Stimulated activated CD8-positive, alpha-beta memory T cell treated with anti-CD3 and anti-CD28 coated beads, Interleukin-7, amount 100 ng/mL, for 24 hours (primary cell): ENCODE data around the gene NGF.
"Not testable (repeated sequence)": the region's sequence is repeated elsewhere in the genome, so short reads cannot be mapped to it uniquely, and the experiment has no call there.

ENCODE experiments used
- DNase-seq: peaks from one replicate; pipeline ENCODE4 v3.0.0-alpha.2; 2020; ENCODE audit warnings: low read depth

The NGF gene

GRCh38 chr1:115310581-115311473 lies 27.2 kb downstream of the NGF start:
- DNase-seq: no peak

- DNase-seq: not testable (repeated sequence)
These were observed 28.5 kb downstream of the NGF start for GRCh38 chr1:115309504-115309903.

GRCh38 chr1:115308969-115309368 lies 29.1 kb downstream of the NGF start:
- no peak for DNase-seq

- DNase-seq: no peak
These were observed 30.4 kb downstream of the NGF start for GRCh38 chr1:115307661-115308060.

- DNase-seq: no peak
These were observed 31.9 kb downstream of the NGF start for GRCh38 chr1:115306146-115306545.

GRCh38 chr1:115303364-115303763 lies 34.7 kb downstream of the NGF start:
- no peak for DNase-seq

GRCh38 chr1:115302390-115302961 lies 35.6 kb downstream of the NGF start:
- DNase-seq: no peak

GRCh38 chr1:115301438-115302020 lies 36.5 kb downstream of the NGF start:
- no peak for DNase-seq

- no peak for DNase-seq
These were observed 37.8 kb downstream of the NGF start for GRCh38 chr1:115300087-115300876.

- DNase-seq: no peak
These were observed 38.8 kb downstream of the NGF start for GRCh38 chr1:115299266-115299665.

- DNase-seq: no peak
These were observed 41.1 kb downstream of the NGF start for GRCh38 chr1:115296981-115297380.

GRCh38 chr1:115295904-115296696 lies 41.9 kb downstream of the NGF start:
- no peak for DNase-seq

GRCh38 chr1:115293899-115294298 lies 44.1 kb downstream of the NGF start:
- no peak for DNase-seq

- DNase-seq: no peak
These were observed 45.0 kb downstream of the NGF start for GRCh38 chr1:115293006-115293405.

- DNase-seq: no peak
These were observed 46.3 kb downstream of the NGF start for GRCh38 chr1:115291741-115292140.

- DNase-seq: no peak
These were observed 48.1 kb downstream of the NGF start for GRCh38 chr1:115289940-115290339.

- no peak for DNase-seq
These were observed 49.4 kb downstream of the NGF start for GRCh38 chr1:115288591-115289198.

GRCh38 chr1:115286431-115287205 lies 51.4 kb downstream of the NGF start:
- no peak for DNase-seq

- DNase-seq: no peak
These were observed 53.8 kb downstream of the NGF start for GRCh38 chr1:115284209-115284608.

- no peak for DNase-seq
These were observed 54.3 kb downstream of the NGF start for GRCh38 chr1:115283681-115284146.
